Breast epithelium (tissue), 4 donors: ENCODE results near the gene RAD21L1. TPM values are rescaled to one million over a fixed set of nuclear protein-coding genes. Genes with fewer than 3 reads are reported as not detected.

ENCODE experiments used
- DNase-seq, 2 donors: peaks; one replicate each; pipeline ENCODE4 v3.0.0-alpha.2; 2019; ENCODE audit warnings: low spot score in 2 of 2
- H3K27ac ChIP-seq, 2 donors: fragments of 200-600 bp; sonication (generic) in 1 of 2; one replicate each; pipeline ENCODE4 v1.5.1; 2016 to 2019; ENCODE audit warnings: mild to moderate bottlenecking in 1 of 2
- H3K27me3 ChIP-seq, 2 donors: fragments of 200-600 bp; sonication (generic) in 1 of 2; one replicate each; pipeline versions ENCODE4 v1.5.1 to v1.6.0; 2017 to 2019; ENCODE audit warnings: control low read depth in 1 of 2, mild to moderate bottlenecking in 1 of 2
- H3K36me3 ChIP-seq: fragments of 200-600 bp; one replicate; pipeline ENCODE4 v1.5.1; 2019
- H3K4me1 ChIP-seq, 2 donors: fragments of 200-600 bp; sonication (generic); one replicate each; pipeline ENCODE4 v1.5.1; 2016 to 2019; ENCODE audit warnings: control low read depth in 1 of 2
- H3K4me3 ChIP-seq, 3 donors: fragments of 200-600 bp; sonication (generic); 1 replicate in 2 of 3; 2 replicates in 1 of 3; pipeline ENCODE4 v1.5.1; 2016 to 2019; ENCODE audit warnings: mild to moderate bottlenecking in 3 of 3, moderate library complexity in 2 of 3
- H3K9me3 ChIP-seq, 2 donors: fragments of 200-600 bp; sonication (generic) in 1 of 2; one replicate each; pipeline ENCODE4 v1.5.1; 2016 to 2019; ENCODE audit warnings: control low read depth in 1 of 2
- CTCF ChIP-seq, 3 donors: fragments of 450-650 bp; IDR thresholded peaks; one replicate each; pipeline ENCODE4 v1.5.1; 2016 to 2017; ENCODE audit warnings: antibody characterized with exemption in 3 of 3, mild to moderate bottlenecking in 3 of 3, moderate library complexity in 3 of 3
- POLR2A ChIP-seq: fragments of 450-650 bp; IDR thresholded peaks from one replicate; pipeline ENCODE4 v1.6.1; 2016; ENCODE audit warnings: antibody characterized with exemption, mild to moderate bottlenecking, moderate library complexity
- POLR2AphosphoS5 ChIP-seq, 3 donors: sonication (generic); formaldehyde crosslinking; IDR thresholded peaks; one replicate each; pipeline ENCODE4 v1.6.1; 2017; ENCODE audit warnings: antibody characterized with exemption in 3 of 3
- intact Hi-C: fragments of 100-400 bp; cut with DNase I; formaldehyde crosslinking; loops from one replicate; pipeline ENCODE4 v1.15.1; 2023; ENCODE audit warnings: low total_unique reads
- total RNA-seq, 3 donors: library from RNA; depleted of rRNA; stranded (reverse); fragments of >200 nt; gene quantifications; one replicate each; pipeline ENCODE4 v1.1.0, GENCODE V29; 2016

Gene RAD21L1
- total RNA-seq, 3 donors from 2014 or later = not detected

- no peak for TF ChIP-seq CTCF (IDR thresholded peaks at IDR 0.05)
- TF ChIP-seq POLR2A = no peak
- TF ChIP-seq POLR2AphosphoS5 (IDR thresholded peaks at IDR 0.05) = no peak
- Histone ChIP-seq H3K27me3 (peaks cover 0 to 5% of the 10 kb centered on the region in 2 donors), H3K9me3 (no peaks in the 10 kb centered on the region), H3K36me3 (no peaks in the 10 kb centered on the region), H3K4me1 (no peaks in the 10 kb centered on the region), H3K4me3 (no peak overlapping the region), H3K27ac (no peak overlapping the region)
- no peak for DNase-seq
- intact Hi-C loops = no loop called here
Observed at GRCh38 chr20:1207293-1207878, 18.5 kb upstream of the RAD21L1 start.

GRCh38 chr20:1209447-1210387 is 16.1 kb upstream of the RAD21L1 start:
- no peak for DNase-seq
- H3K36me3 ChIP-seq = no peaks in the 10 kb centered on the region
- no peaks in the 10 kb centered on the region for H3K9me3 ChIP-seq
- H3K4me3 ChIP-seq = no peak overlapping the region
- peaks cover 0 to 5% of the 10 kb centered on the region in 2 donors for H3K27me3 ChIP-seq
- no peak overlapping the region for H3K27ac ChIP-seq
- no peaks in the 10 kb centered on the region for H3K4me1 ChIP-seq
- no peak for TF ChIP-seq POLR2A
- no peak for TF ChIP-seq POLR2AphosphoS5 (IDR thresholded peaks at IDR 0.05)
- no peak for TF ChIP-seq CTCF (IDR thresholded peaks at IDR 0.05)
- intact Hi-C loops = no loop called here

GRCh38 chr20:1210501-1210900 is 15.3 kb upstream of the RAD21L1 start:
- H3K27me3 ChIP-seq = peaks cover 0 to 10% of the 10 kb centered on the region in 2 donors
- intact Hi-C loops = no loop called here
- no peak overlapping the region for H3K27ac ChIP-seq
- TF ChIP-seq CTCF (IDR thresholded peaks at IDR 0.05) = no peak
- no peak for TF ChIP-seq POLR2A
- TF ChIP-seq POLR2AphosphoS5 (IDR thresholded peaks at IDR 0.05) = no peak
- no peaks in the 10 kb centered on the region for H3K36me3 ChIP-seq
- H3K4me1 ChIP-seq = no peaks in the 10 kb centered on the region
- H3K9me3 ChIP-seq = no peaks in the 10 kb centered on the region
- no peak overlapping the region for H3K4me3 ChIP-seq
- DNase-seq = no peak

- Histone ChIP-seq H3K9me3 (no peaks in the 10 kb centered on the region), H3K27ac (no peak overlapping the region), H3K4me1 (no peaks in the 10 kb centered on the region), H3K36me3 (no peaks in the 10 kb centered on the region), H3K4me3 (no peak overlapping the region), H3K27me3 (peaks cover 0 to 10% of the 10 kb centered on the region in 2 donors)
- no peak for TF ChIP-seq CTCF (IDR thresholded peaks at IDR 0.05)
- no peak for TF ChIP-seq POLR2AphosphoS5 (IDR thresholded peaks at IDR 0.05)
- TF ChIP-seq POLR2A = no peak
- DNase-seq = no peak
- intact Hi-C loops = no loop called here
Observed at GRCh38 chr20:1212023-1212422, 13.8 kb upstream of the RAD21L1 start.
